Ectodermal cell (in vitro differentiated cells): ENCODE results near the gene ST7L.

Source experiments
- H3K27ac ChIP-seq: 2 replicates; pipeline ENCODE4 v1.7.0; 2013; ENCODE audit warnings: mild to moderate bottlenecking, low read depth, low read length; ENCODE audit not compliant: insufficient read depth, poor library complexity, severe bottlenecking
- H3K27me3 ChIP-seq: 2 replicates; pipeline ENCODE4 v1.7.0; 2013; ENCODE audit warnings: mild to moderate bottlenecking, low read length; ENCODE audit not compliant: insufficient read depth, control insufficient read depth, poor library complexity, severe bottlenecking
- H3K36me3 ChIP-seq: one replicate; pipeline ENCODE4 v1.7.0; 2013; ENCODE audit warnings: low read length; ENCODE audit not compliant: control insufficient read depth, insufficient read depth
- H3K4me1 ChIP-seq: one replicate; pipeline ENCODE4 v1.7.0; 2013; ENCODE audit warnings: low read length; ENCODE audit not compliant: control insufficient read depth, insufficient read depth
- H3K4me3 ChIP-seq: 2 replicates; pipeline ENCODE4 v1.7.0; 2013; ENCODE audit warnings: low read depth, low read length, control low read depth; ENCODE audit not compliant: insufficient read depth
- H3K9me3 ChIP-seq: 2 replicates; pipeline ENCODE4 v1.7.0; 2013; ENCODE audit warnings: mild to moderate bottlenecking, low read length, moderate library complexity; ENCODE audit not compliant: control insufficient read depth
- WGBS, 2 experiments: methylation state at CpG; one replicate each; pipeline ENCODE4 v1.1.7; 2013; ENCODE audit warnings: missing lambda C conversion rate in 2 of 2; 5-methylcytosine and 5-hydroxymethylcytosine counted together

ST7L gene

DNA sequence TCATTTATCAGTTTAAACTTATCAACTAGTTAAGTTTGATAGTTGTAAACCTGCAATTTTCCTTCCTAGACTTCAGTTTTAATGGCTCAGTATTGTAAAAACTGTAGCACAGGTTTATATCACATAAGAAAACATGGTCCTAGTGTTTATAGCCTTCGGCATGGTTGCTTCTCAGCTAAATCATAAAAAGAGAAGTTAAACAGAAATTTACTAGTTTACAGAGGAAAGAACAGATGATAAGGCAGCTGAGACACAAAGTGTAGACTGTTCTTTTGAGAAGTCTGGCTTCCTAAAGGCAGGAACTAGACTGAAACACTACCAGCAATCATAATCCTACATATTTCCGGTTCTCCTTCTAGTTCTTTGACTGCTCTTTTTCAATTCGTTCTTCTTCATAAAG is 70.4 kb downstream of the ST7L start:
- Histone ChIP-seq H3K4me3 (no peak overlapping the region), H3K9me3 (no peaks in the 10 kb centered on the region), H3K4me1 (no peaks in the 10 kb centered on the region), H3K27ac (no peak overlapping the region), H3K36me3 (no peaks in the 10 kb centered on the region), H3K27me3 (no peaks in the 10 kb centered on the region)
- WGBS, 2 experiments: 96 to 97% methylated on average over 3 of the region's 3 CpGs

DNA sequence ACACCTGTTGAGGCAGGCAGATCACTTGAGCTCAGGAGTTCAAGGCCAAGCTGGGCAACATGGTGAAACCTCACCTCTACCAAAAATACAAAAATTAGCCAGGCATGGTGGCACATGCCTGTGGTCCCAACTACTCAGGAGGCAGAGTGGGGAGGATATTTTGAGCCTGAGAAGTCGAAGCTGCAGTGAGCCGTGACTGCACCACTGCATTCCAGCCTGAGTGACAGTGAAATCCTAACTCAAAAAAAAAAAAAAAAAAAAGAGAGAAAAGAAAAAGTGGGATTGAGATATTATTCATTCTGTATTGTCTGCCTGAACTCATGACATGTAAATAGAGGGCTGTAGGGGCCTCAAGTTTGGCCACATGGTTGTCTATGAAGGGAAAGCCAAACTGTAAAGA is 72.9 kb downstream of the ST7L start:
- Histone ChIP-seq H3K27ac (no peak overlapping the region), H3K27me3 (no peaks in the 10 kb centered on the region), H3K4me3 (no peak overlapping the region), H3K36me3 (no peaks in the 10 kb centered on the region), H3K4me1 (no peaks in the 10 kb centered on the region), H3K9me3 (no peaks in the 10 kb centered on the region)
- 90 to 95% methylated on average over 2 of the region's 2 CpGs for WGBS, 2 experiments

DNA sequence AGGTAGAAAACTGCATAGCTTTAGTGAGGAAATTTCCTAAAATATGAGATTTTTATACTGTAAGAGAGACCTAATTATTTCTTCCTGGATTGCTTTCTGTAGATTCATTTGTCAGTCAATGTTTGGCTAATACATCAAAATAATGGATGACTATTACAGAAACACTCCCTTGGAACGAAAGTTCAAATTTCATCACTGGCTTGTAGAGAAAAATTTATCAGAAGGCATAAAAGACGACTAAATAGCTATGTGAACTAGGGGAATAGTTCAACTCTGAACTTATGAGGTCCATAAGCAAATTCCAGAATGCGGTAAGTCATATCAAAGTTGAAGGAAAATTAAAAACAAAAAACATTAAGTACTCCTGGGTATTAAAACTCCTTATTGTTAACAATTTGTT is 74.2 kb downstream of the ST7L start:
- Histone ChIP-seq H3K4me1 (no peaks in the 10 kb centered on the region), H3K9me3 (no peaks in the 10 kb centered on the region), H3K27me3 (no peaks in the 10 kb centered on the region), H3K4me3 (no peak overlapping the region), H3K27ac (no peak overlapping the region), H3K36me3 (no peaks in the 10 kb centered on the region)
- WGBS, 2 experiments: 95 to 100% methylated on average over 2 to 3 of the region's 3 CpGs

DNA sequence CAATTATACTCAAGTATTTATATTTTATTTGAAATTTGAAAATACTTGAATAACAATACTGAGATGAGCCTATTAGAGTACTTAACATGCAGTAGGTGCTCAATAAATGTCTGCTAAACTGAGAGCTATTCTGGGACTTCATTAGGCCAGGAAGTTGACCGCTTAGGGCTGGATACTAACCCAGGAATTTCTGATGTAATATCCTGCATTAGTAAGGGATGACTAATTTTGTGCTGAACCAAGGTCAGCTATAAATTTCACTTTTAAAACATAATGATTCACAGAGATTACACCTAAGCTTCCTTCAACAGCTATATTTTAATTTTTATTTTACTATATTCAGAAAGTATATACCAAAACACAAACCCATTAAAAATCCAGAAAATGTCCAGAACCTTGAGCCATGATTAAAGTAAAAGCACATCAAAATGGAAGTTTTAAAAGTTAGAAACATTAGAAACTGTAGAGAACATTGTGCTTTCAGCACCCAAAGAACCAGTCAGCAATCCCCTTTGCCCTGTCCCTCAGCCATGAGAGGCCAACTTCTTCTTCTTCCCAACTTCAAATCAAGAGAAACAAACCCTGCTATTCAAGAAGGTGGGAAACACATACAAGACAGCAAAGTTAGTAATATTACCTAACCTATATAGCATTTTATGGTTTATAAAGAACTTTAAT is 74.8 kb downstream of the ST7L start:
- H3K27ac ChIP-seq: no peak overlapping the region
- H3K27me3 ChIP-seq: no peaks in the 10 kb centered on the region
- no peaks in the 10 kb centered on the region for H3K4me1 ChIP-seq
- 90 to 93% methylated on average over 1 of the region's 1 CpG for WGBS, 2 experiments
- no peaks in the 10 kb centered on the region for H3K36me3 ChIP-seq
- H3K9me3 ChIP-seq: no peaks in the 10 kb centered on the region
- H3K4me3 ChIP-seq: no peak overlapping the region

DNA sequence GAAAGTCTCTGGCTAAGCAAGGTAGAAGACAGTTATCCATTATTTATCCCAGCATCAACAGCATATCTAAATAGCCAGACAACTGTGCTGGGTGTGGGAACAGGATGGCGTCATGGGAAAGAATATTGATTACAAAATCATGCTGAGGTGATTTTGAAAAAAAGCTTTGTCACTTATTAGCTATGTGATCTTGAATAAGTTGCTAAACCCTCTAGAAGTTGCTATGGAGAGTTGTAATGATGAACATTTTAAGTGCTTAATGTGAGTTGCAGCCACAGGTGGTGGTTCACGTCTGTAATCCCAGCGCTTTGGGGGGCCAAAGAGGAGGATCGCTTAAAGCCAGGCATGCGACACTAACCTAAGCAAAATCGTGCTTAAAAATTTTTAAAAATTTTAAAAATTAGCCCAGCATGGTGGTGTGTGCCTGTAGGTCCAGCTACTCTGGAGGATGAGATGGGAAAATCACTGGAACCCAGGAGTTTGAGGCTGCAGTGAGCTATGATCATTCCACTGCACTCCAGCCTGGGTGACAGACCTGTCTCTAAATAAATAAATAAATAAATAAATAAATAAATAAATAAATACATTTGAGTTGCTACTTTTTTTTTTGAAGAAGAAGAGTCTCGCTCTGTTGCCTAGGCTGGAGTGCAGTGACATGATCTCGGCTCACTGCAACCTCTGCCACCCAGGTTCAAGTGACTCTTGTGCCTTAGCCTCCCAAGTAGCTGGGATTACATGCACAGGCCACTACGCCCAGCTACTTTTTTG is 76.6 kb downstream of the ST7L start:
- H3K27me3 ChIP-seq: no peaks in the 10 kb centered on the region
- H3K4me3 ChIP-seq: no peak overlapping the region
- WGBS, 2 experiments: 93 to 95% methylated on average over 9 of the region's 9 CpGs
- H3K27ac ChIP-seq: no peak overlapping the region
- peaks cover 4% of the 10 kb centered on the region for H3K36me3 ChIP-seq
- no peaks in the 10 kb centered on the region for H3K4me1 ChIP-seq
- H3K9me3 ChIP-seq: no peaks in the 10 kb centered on the region

DNA sequence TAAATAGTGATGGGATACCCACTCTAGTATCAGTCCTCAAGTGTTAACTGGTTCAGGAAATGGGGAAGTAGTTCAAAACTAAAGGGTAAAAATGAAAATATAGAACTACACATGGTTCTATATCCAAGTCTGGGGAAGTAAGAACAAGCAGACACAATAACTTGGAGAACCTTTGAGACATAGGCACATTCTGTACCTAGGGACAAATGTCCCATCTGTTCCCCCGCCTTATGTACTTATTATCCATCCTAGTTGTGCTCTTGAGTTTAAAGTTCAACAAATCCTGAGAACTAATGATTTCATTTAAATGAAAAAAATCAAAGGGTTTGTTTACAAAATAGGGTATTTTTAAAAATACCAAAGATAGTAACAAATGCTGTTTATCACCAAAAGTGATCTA is 77.6 kb downstream of the ST7L start:
- Histone ChIP-seq H3K9me3 (no peaks in the 10 kb centered on the region), H3K4me1 (no peaks in the 10 kb centered on the region), H3K4me3 (no peak overlapping the region), H3K27ac (no peak overlapping the region), H3K27me3 (no peaks in the 10 kb centered on the region), H3K36me3 (peaks cover 4% of the 10 kb centered on the region)
- 100% methylated on average over 1 of the region's 1 CpG; no CpG with 5 or more reads in 1 of the 2 experiments for WGBS, 2 experiments

DNA sequence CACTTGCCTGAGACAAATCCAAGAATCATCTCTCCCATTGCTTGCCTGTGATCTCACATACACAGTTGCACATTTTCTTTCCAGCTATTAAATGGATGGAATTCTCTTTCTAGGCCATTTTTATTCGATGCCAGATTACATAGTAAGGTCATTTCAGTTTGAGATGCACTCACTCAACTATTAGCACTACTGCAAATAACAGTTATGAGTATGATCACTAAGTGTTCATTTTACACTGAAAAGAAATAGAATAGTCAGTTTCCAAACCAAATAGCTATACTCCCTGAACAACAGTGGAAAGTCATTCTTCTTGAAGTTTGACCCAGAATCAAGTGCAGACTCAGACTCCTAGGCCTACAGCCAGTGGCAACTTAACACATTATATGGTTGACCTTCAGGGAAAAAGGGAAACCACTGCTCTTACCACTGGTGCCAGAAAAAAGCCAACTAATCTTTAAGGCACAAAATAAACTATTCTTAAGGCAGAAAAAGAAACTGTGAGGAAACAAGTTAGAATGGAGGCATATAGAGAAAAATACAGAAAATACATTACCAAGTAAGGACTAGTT is 78.6 kb downstream of the ST7L start:
- 100% methylated on average over 1 of the region's 1 CpG; no CpG with 5 or more reads in 1 of the 2 experiments for WGBS, 2 experiments
- Histone ChIP-seq H3K36me3 (peaks cover 4% of the 10 kb centered on the region), H3K27ac (no peak overlapping the region), H3K4me3 (no peak overlapping the region), H3K27me3 (no peaks in the 10 kb centered on the region), H3K9me3 (no peaks in the 10 kb centered on the region), H3K4me1 (no peaks in the 10 kb centered on the region)

DNA sequence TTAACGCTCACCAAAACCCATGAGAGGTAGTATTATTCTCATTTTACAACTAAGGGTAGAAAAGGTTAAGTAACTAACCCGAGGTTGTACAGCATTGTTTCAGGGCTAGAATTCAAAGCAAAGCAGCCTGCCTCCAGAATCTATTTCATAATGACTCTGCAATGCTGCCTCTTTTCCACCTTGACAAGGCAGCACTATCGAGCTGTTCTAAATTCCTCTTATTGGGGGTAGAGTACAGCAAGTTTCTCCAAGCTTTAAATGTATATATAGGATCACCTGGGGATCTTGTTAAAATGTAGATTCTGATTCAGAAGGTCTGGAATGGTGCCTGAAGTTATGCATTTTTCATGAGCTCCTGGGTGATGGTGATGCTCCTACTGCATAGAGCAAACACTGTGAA is 80.1 kb downstream of the ST7L start:
- no peak overlapping the region for H3K4me3 ChIP-seq
- no peaks in the 10 kb centered on the region for H3K4me1 ChIP-seq
- peaks cover 4% of the 10 kb centered on the region for H3K36me3 ChIP-seq
- no peak overlapping the region for H3K27ac ChIP-seq
- H3K9me3 ChIP-seq: no peaks in the 10 kb centered on the region
- no peaks in the 10 kb centered on the region for H3K27me3 ChIP-seq
- WGBS, 2 experiments: 97 to 100% methylated on average over 2 to 3 of the region's 3 CpGs

DNA sequence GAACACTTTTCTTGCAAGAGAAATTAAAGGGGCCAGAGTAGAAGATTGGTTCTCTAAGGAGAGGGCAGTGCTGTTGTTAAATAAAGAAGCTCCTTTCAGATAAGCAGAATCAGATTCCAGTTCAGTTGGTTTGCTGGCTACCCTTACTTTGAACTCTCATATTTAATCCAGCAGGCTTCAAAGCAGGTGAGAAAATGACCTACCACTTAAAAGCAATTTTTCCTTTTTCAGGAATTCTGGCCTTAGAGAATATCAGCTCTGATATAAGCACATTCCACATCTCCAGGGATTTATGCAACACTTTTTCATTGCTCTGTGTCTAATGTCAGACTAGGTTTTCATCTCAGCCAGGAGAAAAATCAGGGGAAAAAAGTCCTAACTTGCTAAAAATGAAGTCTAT is 81.5 kb downstream of the ST7L start:
- no peak overlapping the region for H3K4me3 ChIP-seq
- peaks cover 4% of the 10 kb centered on the region for H3K36me3 ChIP-seq
- H3K27ac ChIP-seq: peak overlapping the region; percentile 16

DNA sequence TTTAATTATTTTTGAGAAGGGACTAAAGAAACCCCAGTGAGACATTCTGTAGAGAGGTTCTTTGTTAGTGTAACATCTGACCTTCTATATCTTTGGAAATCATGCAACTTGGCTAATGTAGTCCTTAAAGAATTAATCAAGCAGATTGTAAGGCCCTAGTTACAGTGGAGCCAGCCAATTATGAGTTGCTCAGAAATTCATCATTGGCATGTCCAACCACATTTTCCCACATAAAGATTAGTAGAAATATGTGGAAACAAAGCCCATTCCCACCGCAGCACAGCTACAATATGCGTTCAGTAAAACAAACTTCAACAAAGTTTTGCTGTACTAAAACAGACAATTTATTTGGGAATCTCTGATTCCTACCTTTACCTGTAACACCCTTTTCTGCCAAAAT is 82.4 kb downstream of the ST7L start:
- H3K9me3 ChIP-seq: no peaks in the 10 kb centered on the region
- no peak overlapping the region for H3K4me3 ChIP-seq
- H3K4me1 ChIP-seq: no peaks in the 10 kb centered on the region
- 91 to 96% methylated on average over 2 of the region's 2 CpGs for WGBS, 2 experiments
- no peaks in the 10 kb centered on the region for H3K27me3 ChIP-seq
- H3K27ac ChIP-seq: no peak overlapping the region
- peaks cover 4% of the 10 kb centered on the region for H3K36me3 ChIP-seq

More for the DNA sequence above, 81.5 kb downstream of the ST7L start:
- H3K4me1 ChIP-seq: no peaks in the 10 kb centered on the region
- H3K27me3 ChIP-seq: no peaks in the 10 kb centered on the region
- no peaks in the 10 kb centered on the region for H3K9me3 ChIP-seq
